ENCODE measurements around the gene FAM98A. TPM values are rescaled to one million over a fixed set of nuclear protein-coding genes. Genes with fewer than 3 reads are reported as not detected.

FAM98A gene
- total and polyA plus RNA-seq, 4 donors: 29.8 to 44.4 (median 41.3) TPM

DNA sequence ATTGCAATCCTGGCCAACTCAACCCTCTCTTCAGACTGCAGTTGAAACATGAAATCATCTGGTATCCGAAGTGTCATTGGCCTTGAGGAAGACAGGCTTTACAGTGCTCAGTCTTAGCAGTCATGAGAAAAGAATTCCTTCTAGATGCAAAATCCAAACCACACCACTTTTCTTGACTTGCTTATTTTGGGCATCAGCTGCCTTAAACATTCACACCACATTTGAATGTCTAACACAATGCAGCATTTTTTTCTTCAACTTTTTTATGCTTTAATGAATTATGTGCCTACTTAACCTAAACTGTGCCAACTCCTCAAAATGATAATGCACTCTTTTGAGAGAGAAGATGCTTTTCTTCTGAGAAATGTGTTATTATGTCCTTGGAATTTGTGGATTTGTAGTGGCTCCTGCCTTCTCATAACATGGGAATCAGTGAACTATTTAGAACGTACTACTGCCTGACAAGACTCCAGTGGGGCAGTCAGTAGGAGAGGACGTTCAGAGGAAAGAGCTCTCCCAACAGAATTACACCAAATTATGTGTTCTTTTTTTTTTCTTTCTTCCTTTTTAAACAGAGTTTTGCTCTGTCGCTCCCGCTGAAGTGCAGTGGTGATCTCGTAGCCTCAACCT is 3.2 kb upstream of the FAM98A start:
- no peak overlapping the region for H3K4me3 ChIP-seq (ENCODE audit: low read depth, low read length)
- DNase-seq (ENCODE audit: low read depth in 4 of 6, low spot score in 6 of 6): no peak
- H3K36me3 ChIP-seq (ENCODE audit: control insufficient read depth, insufficient read depth, low read length): peaks cover 2% of the 10 kb centered on the region
- H3K27me3 ChIP-seq (ENCODE audit: control insufficient read depth, insufficient read depth, low read length): no peaks in the 10 kb centered on the region
- 100% methylated on average over 4 of the region's 6 CpGs for WGBS (ENCODE audit: insufficient coverage)
- peaks cover 3% of the 10 kb centered on the region for H3K4me1 ChIP-seq (ENCODE audit: control insufficient read depth, insufficient read depth, low read length)
- no peak overlapping the region for H3K27ac ChIP-seq (ENCODE audit: low read depth, low read length)
- no peaks in the 10 kb centered on the region for H3K9me3 ChIP-seq (ENCODE audit: control insufficient read depth, insufficient read depth, low read length)

DNA sequence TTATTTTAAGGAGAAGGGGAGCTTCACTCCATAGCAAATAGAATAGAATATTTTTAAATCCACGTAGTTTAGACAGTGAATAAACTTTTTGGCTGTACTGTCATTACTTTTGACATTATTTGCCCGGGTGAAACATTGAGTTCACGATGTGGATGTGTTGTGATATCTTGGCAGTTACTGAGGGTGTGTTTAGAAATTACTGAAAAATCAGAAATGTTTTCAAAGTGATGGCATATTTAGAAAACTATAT is 769 bp upstream of the FAM98A start:
- no peaks in the 10 kb centered on the region for H3K9me3 ChIP-seq (ENCODE audit: control insufficient read depth, insufficient read depth, low read length)
- H3K4me1 ChIP-seq (ENCODE audit: control insufficient read depth, insufficient read depth, low read length): peaks cover 3% of the 10 kb centered on the region
- peaks cover 2% of the 10 kb centered on the region for H3K36me3 ChIP-seq (ENCODE audit: control insufficient read depth, insufficient read depth, low read length)
- no peaks in the 10 kb centered on the region for H3K27me3 ChIP-seq (ENCODE audit: control insufficient read depth, insufficient read depth, low read length)
- H3K4me3 ChIP-seq (ENCODE audit: low read depth, low read length): peak overlapping the region; percentile 99
- H3K27ac ChIP-seq (ENCODE audit: low read depth, low read length): peak overlapping the region; percentile 57
- WGBS (ENCODE audit: insufficient coverage): no CpG with 5 or more reads among the region's 3 CpGs
- DNase-seq (ENCODE audit: low read depth in 4 of 6, low spot score in 6 of 6): no peak

DNA sequence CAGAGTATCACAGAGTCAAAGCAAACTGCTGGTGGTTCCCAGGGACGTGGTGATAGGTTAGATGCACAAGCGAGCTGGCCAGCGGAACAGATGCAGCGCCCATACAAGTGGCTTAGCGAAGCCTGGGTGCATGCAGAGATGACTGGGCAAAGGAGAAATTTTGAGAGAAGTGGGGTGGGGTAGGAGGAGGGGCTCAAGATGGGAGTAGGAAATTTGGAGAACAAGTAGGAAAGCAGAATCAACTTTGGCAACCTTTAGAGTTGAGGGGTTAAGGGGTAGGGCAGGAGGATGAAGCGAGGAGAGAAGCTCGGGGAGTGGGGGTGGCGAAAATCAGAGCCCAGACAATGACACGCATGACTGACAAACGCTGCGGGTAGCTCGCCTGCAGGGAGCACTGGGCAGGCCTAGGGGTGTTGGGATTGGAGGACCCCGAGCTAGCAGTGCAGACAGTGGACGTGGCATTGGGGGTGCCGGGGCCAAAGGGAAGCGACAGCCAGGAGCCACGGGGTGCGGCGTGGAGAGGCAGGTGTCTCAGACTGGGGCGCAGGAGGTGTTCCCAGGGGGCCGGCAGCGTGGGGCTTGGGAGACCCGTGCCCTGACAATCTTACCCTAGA is 431 bp downstream of the FAM98A start:
- WGBS (ENCODE audit: insufficient coverage): 0% methylated on average over 23 of the region's 23 CpGs
- peak in 2 of 6 donors; percentile 35 to 49 for DNase-seq (ENCODE audit: low read depth in 4 of 6, low spot score in 6 of 6)

GRCh38 chr2:33597026-33597425 is 2.1 kb downstream of the FAM98A start:
- Histone ChIP-seq H3K9me3 (ENCODE audit: control insufficient read depth, insufficient read depth, low read length) (no peaks in the 10 kb centered on the region), H3K4me1 (ENCODE audit: control insufficient read depth, insufficient read depth, low read length) (peaks cover 3% of the 10 kb centered on the region), H3K36me3 (ENCODE audit: control insufficient read depth, insufficient read depth, low read length) (peaks cover 13% of the 10 kb centered on the region), H3K27ac (ENCODE audit: low read depth, low read length) (no peak overlapping the region), H3K4me3 (ENCODE audit: low read depth, low read length) (no peak overlapping the region), H3K27me3 (ENCODE audit: control insufficient read depth, insufficient read depth, low read length) (no peaks in the 10 kb centered on the region)
- no CpG with 5 or more reads among the region's 3 CpGs for whole genome bisulfite sequencing (ENCODE audit: insufficient coverage)
- no peak for DNase-seq (ENCODE audit: low read depth in 4 of 6, low spot score in 6 of 6)

More for the DNA sequence above, 431 bp downstream of the FAM98A start:
- Histone ChIP-seq H3K27me3 (ENCODE audit: control insufficient read depth, insufficient read depth, low read length) (no peaks in the 10 kb centered on the region), H3K9me3 (ENCODE audit: control insufficient read depth, insufficient read depth, low read length) (no peaks in the 10 kb centered on the region), H3K4me3 (ENCODE audit: low read depth, low read length) (peak overlapping the region; percentile 99), H3K27ac (ENCODE audit: low read depth, low read length) (peak overlapping the region; percentile 84), H3K4me1 (ENCODE audit: control insufficient read depth, insufficient read depth, low read length) (peaks cover 3% of the 10 kb centered on the region), H3K36me3 (ENCODE audit: control insufficient read depth, insufficient read depth, low read length) (peaks cover 5% of the 10 kb centered on the region)

DNA sequence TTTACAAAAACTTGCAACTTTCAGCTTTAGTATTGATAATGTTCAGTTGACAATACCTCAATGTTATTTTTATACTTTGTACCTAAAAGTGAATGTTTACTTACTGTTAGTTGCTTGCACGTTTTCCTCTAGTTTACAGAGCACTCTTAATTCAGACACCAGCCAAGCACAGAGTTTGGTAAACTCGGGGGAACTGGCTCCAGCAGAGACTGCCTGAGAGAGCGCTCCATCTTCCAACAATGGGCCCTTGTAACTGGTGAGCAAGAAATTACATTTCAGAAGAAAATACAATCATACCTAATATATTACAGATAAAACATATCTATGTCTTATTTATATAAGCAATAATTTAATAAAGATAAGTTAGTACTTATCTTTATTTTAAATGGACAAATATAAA is 3.7 kb downstream of the FAM98A start:
- Histone ChIP-seq H3K27ac (ENCODE audit: low read depth, low read length) (no peak overlapping the region), H3K9me3 (ENCODE audit: control insufficient read depth, insufficient read depth, low read length) (no peaks in the 10 kb centered on the region), H3K4me1 (ENCODE audit: control insufficient read depth, insufficient read depth, low read length) (peaks cover 3% of the 10 kb centered on the region), H3K36me3 (ENCODE audit: control insufficient read depth, insufficient read depth, low read length) (peaks cover 13% of the 10 kb centered on the region), H3K4me3 (ENCODE audit: low read depth, low read length) (no peak overlapping the region), H3K27me3 (ENCODE audit: control insufficient read depth, insufficient read depth, low read length) (no peaks in the 10 kb centered on the region)
- DNase-seq (ENCODE audit: low read depth in 4 of 6, low spot score in 6 of 6): no peak
- no CpG with 5 or more reads among the region's 3 CpGs for WGBS (ENCODE audit: insufficient coverage)

GRCh38 chr2:33589444-33589843 is 9.7 kb downstream of the FAM98A start:
- H3K36me3 ChIP-seq (ENCODE audit: control insufficient read depth, insufficient read depth, low read length): peaks cover 22% of the 10 kb centered on the region
- no peak overlapping the region for H3K27ac ChIP-seq (ENCODE audit: low read depth, low read length)
- no CpG with 5 or more reads among the region's 1 CpG for WGBS (ENCODE audit: insufficient coverage)

GRCh38 chr2:33588232-33588631 is 10.9 kb downstream of the FAM98A start:
- Histone ChIP-seq H3K4me3 (ENCODE audit: low read depth, low read length) (no peak overlapping the region), H3K27ac (ENCODE audit: low read depth, low read length) (no peak overlapping the region), H3K9me3 (ENCODE audit: control insufficient read depth, insufficient read depth, low read length) (no peaks in the 10 kb centered on the region), H3K27me3 (ENCODE audit: control insufficient read depth, insufficient read depth, low read length) (no peaks in the 10 kb centered on the region), H3K4me1 (ENCODE audit: control insufficient read depth, insufficient read depth, low read length) (no peaks in the 10 kb centered on the region), H3K36me3 (ENCODE audit: control insufficient read depth, insufficient read depth, low read length) (peaks cover 19% of the 10 kb centered on the region)
- whole genome bisulfite sequencing (ENCODE audit: insufficient coverage): no CpG with 5 or more reads among the region's 2 CpGs
- DNase-seq (ENCODE audit: low read depth in 4 of 6, low spot score in 6 of 6): no peak

More at GRCh38 chr2:33589444-33589843, 9.7 kb downstream of the FAM98A start:
- H3K4me3 ChIP-seq (ENCODE audit: low read depth, low read length): no peak overlapping the region
- H3K9me3 ChIP-seq (ENCODE audit: control insufficient read depth, insufficient read depth, low read length): no peaks in the 10 kb centered on the region
- H3K4me1 ChIP-seq (ENCODE audit: control insufficient read depth, insufficient read depth, low read length): no peaks in the 10 kb centered on the region
- peak in 1 of 6 donors; percentile 13 for DNase-seq (ENCODE audit: low read depth in 4 of 6, low spot score in 6 of 6)
- H3K27me3 ChIP-seq (ENCODE audit: control insufficient read depth, insufficient read depth, low read length): no peaks in the 10 kb centered on the region

DNA sequence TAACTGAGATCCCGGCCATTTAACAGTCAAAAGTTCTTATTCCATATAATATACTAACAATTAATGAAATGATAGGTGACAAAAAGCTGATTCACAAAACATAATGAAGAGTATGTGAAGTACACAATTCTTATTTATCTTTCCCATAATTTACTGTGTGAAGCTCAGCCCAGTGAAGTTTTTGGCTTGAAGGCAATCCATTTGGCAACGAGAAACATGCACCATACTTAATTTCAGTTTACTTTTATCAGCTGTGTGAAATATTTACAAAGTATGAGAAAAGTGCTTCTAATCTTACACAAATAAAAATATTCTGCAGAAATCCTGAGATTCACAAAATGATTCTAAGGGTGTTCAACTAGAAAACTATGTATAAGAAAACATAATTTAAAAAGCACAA is 12.3 kb downstream of the FAM98A start:
- H3K4me1 ChIP-seq (ENCODE audit: control insufficient read depth, insufficient read depth, low read length): no peaks in the 10 kb centered on the region
- H3K27ac ChIP-seq (ENCODE audit: low read depth, low read length): no peak overlapping the region

DNA sequence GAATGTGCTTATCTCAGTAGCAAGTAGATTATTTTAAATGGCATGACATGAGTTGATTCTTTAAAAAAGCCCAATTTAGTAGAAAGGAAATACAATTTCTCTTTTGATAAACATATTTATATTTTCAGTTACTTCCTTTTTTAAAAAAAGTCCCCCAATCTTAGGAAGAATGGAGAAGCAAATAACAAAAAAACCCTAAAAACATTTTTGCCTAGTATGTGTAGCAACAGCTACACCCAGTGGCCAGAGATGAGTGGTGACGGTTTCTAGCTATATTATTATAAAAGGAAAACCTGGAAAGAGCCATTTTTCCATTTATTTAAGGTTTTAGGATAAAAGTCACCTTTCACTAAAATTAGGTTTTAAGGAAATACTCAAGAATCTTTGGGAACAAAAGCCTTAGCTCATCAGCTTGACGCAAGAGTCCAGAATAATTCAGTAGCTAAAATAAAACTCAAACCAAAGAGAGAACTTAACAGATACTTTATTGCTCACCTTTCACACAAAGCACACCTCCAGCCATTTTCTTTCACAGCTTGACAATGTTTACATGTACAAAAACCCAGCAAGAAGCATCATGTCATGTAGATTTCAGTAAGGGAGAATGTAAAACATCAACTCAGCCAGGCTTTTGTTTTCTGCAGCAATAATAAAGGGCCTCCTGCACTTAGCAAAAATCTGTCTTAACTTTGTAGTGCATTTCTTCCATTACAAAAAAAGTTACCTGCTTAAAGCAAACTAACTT is 15.7 kb downstream of the FAM98A start:
- no peaks in the 10 kb centered on the region for H3K4me1 ChIP-seq (ENCODE audit: control insufficient read depth, insufficient read depth, low read length)
- peaks cover 12% of the 10 kb centered on the region for H3K36me3 ChIP-seq (ENCODE audit: control insufficient read depth, insufficient read depth, low read length)
- DNase-seq (ENCODE audit: low read depth in 4 of 6, low spot score in 6 of 6): peak in 5 of 6 donors; percentile 55 to 89 (median 60)
- H3K27ac ChIP-seq (ENCODE audit: low read depth, low read length): no peak overlapping the region
- WGBS (ENCODE audit: insufficient coverage): 29% methylated on average over 1 of the region's 2 CpGs
- no peak overlapping the region for H3K4me3 ChIP-seq (ENCODE audit: low read depth, low read length)
- H3K9me3 ChIP-seq (ENCODE audit: control insufficient read depth, insufficient read depth, low read length): no peaks in the 10 kb centered on the region
- no peaks in the 10 kb centered on the region for H3K27me3 ChIP-seq (ENCODE audit: control insufficient read depth, insufficient read depth, low read length)

More for the DNA sequence above, 12.3 kb downstream of the FAM98A start:
- Histone ChIP-seq H3K27me3 (ENCODE audit: control insufficient read depth, insufficient read depth, low read length) (no peaks in the 10 kb centered on the region), H3K4me3 (ENCODE audit: low read depth, low read length) (no peak overlapping the region), H3K36me3 (ENCODE audit: control insufficient read depth, insufficient read depth, low read length) (peaks cover 12% of the 10 kb centered on the region), H3K9me3 (ENCODE audit: control insufficient read depth, insufficient read depth, low read length) (no peaks in the 10 kb centered on the region)
- DNase-seq (ENCODE audit: low read depth in 4 of 6, low spot score in 6 of 6): no peak
- no CpG with 5 or more reads among the region's 2 CpGs for WGBS (ENCODE audit: insufficient coverage)

DNA sequence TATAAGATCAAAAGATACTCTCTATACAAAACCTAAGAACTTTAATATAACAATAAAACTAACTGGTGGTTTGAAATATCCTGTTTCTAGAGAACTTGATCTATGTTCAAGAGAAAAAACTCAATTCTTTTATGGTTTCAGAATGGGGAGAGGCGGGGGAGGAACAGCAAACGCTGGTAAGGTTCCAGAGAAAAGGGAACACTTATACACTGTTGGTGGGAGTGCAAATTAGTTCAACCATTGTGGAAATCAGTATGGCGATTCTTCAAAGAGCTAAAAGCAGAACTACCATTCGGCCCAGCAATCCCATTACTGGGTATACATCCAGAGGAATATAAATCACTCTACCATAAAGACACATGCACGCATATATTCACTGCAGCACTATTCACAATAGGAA is 17.2 kb downstream of the FAM98A start:
- Histone ChIP-seq H3K27ac (ENCODE audit: low read depth, low read length) (no peak overlapping the region), H3K27me3 (ENCODE audit: control insufficient read depth, insufficient read depth, low read length) (no peaks in the 10 kb centered on the region), H3K9me3 (ENCODE audit: control insufficient read depth, insufficient read depth, low read length) (no peaks in the 10 kb centered on the region), H3K36me3 (ENCODE audit: control insufficient read depth, insufficient read depth, low read length) (peaks cover 12% of the 10 kb centered on the region), H3K4me3 (ENCODE audit: low read depth, low read length) (no peak overlapping the region), H3K4me1 (ENCODE audit: control insufficient read depth, insufficient read depth, low read length) (peaks cover 3% of the 10 kb centered on the region)
- DNase-seq (ENCODE audit: low read depth in 4 of 6, low spot score in 6 of 6): no peak
- WGBS (ENCODE audit: insufficient coverage): 14% methylated on average over 2 of the region's 5 CpGs

Measured in spinal cord (tissue), 10 donors.